8988T (cell line): ENCODE results near the gene PTPRT.

Experiments used
- DNase-seq: peaks from one replicate; pipeline ENCODE4 v3.0.0; 2011

PTPRT gene

GRCh38 chr20:43016257-43016656, 173.4 kb downstream of the PTPRT start:
- no peak for DNase-seq

GRCh38 chr20:43015566-43015965, 174.1 kb downstream of the PTPRT start:
- no peak for DNase-seq

- no peak for DNase-seq
These were observed 175.5 kb downstream of the PTPRT start for GRCh38 chr20:43014206-43014605.

- no peak for DNase-seq
These were observed 178.2 kb downstream of the PTPRT start for GRCh38 chr20:43011491-43011890.

- no peak for DNase-seq
These were observed 180.2 kb downstream of the PTPRT start for GRCh38 chr20:43009532-43009931.

GRCh38 chr20:43007525-43007924, 182.2 kb downstream of the PTPRT start:
- DNase-seq: no peak

- no peak for DNase-seq
These were observed 182.9 kb downstream of the PTPRT start for GRCh38 chr20:43006651-43007375.

- DNase-seq: no peak
These were observed 186.3 kb downstream of the PTPRT start for GRCh38 chr20:43003318-43003944.

GRCh38 chr20:42996141-42996540, 193.6 kb downstream of the PTPRT start:
- no peak for DNase-seq

- DNase-seq: no peak
These were observed 201.4 kb downstream of the PTPRT start for GRCh38 chr20:42988319-42988718.

GRCh38 chr20:42987376-42988114, 202.2 kb downstream of the PTPRT start:
- no peak for DNase-seq

- DNase-seq: no peak
These were observed 203.4 kb downstream of the PTPRT start for GRCh38 chr20:42986143-42986773.

GRCh38 chr20:42985628-42986027, 204.1 kb downstream of the PTPRT start:
- DNase-seq: no peak

- DNase-seq: no peak
These were observed 207.5 kb downstream of the PTPRT start for GRCh38 chr20:42982218-42982617.

- DNase-seq: no peak
These were observed 208.5 kb downstream of the PTPRT start for GRCh38 chr20:42981253-42981652.

- no peak for DNase-seq
These were observed 210.0 kb downstream of the PTPRT start for GRCh38 chr20:42979720-42980119.

- DNase-seq: no peak
These were observed 211.3 kb downstream of the PTPRT start for GRCh38 chr20:42978184-42978974.

GRCh38 chr20:42975974-42976373, 213.7 kb downstream of the PTPRT start:
- DNase-seq: no peak

GRCh38 chr20:42974347-42974746, 215.4 kb downstream of the PTPRT start:
- no peak for DNase-seq

GRCh38 chr20:42972591-42972990, 217.1 kb downstream of the PTPRT start:
- DNase-seq: no peak

GRCh38 chr20:42968746-42969145, 221.0 kb downstream of the PTPRT start:
- DNase-seq: no peak

- no peak for DNase-seq
These were observed 225.9 kb downstream of the PTPRT start for GRCh38 chr20:42963796-42964195.

- DNase-seq: no peak
These were observed 227.9 kb downstream of the PTPRT start for GRCh38 chr20:42961771-42962170.
